Mucosa of rectum (tissue), 2 donors: ENCODE measurements around the gene KNOP1.

ENCODE experiments used
- H3K27ac ChIP-seq, 2 donors: one replicate each; pipeline ENCODE4 v1.7.0; 2013; ENCODE audit warnings: inconsistent platforms in 2 of 2, low read depth in 2 of 2, low read length in 2 of 2
- H3K27me3 ChIP-seq, 2 donors: one replicate each; pipeline ENCODE4 v1.7.0; 2013; ENCODE audit warnings: low read length in 2 of 2; ENCODE audit not compliant: control insufficient read depth in 2 of 2, insufficient read depth in 2 of 2
- H3K36me3 ChIP-seq, 2 donors: one replicate each; pipeline ENCODE4 v1.7.0; 2013; ENCODE audit warnings: low read length in 2 of 2; ENCODE audit not compliant: control insufficient read depth in 2 of 2, insufficient read depth in 2 of 2
- H3K4me1 ChIP-seq, 2 donors: one replicate each; pipeline ENCODE4 v1.7.0; 2013; ENCODE audit warnings: low read length in 2 of 2, mild to moderate bottlenecking in 1 of 2; ENCODE audit not compliant: control insufficient read depth in 2 of 2, insufficient read depth in 2 of 2
- H3K4me3 ChIP-seq, 2 donors: one replicate each; pipeline ENCODE4 v1.7.0; 2013; ENCODE audit warnings: low read length in 2 of 2
- H3K9ac ChIP-seq, 2 donors: one replicate each; pipeline ENCODE4 v1.7.0; 2013; ENCODE audit warnings: low read length in 2 of 2, low read depth in 1 of 2, mild to moderate bottlenecking in 1 of 2
- H3K9me3 ChIP-seq, 2 donors: one replicate each; pipeline ENCODE4 v1.7.0; 2013; ENCODE audit warnings: low read length in 2 of 2; ENCODE audit not compliant: control insufficient read depth in 2 of 2
- donor health status: healthy.
- donor health status: Normal muscosa, but diverticular disease.

Gene KNOP1

DNA sequence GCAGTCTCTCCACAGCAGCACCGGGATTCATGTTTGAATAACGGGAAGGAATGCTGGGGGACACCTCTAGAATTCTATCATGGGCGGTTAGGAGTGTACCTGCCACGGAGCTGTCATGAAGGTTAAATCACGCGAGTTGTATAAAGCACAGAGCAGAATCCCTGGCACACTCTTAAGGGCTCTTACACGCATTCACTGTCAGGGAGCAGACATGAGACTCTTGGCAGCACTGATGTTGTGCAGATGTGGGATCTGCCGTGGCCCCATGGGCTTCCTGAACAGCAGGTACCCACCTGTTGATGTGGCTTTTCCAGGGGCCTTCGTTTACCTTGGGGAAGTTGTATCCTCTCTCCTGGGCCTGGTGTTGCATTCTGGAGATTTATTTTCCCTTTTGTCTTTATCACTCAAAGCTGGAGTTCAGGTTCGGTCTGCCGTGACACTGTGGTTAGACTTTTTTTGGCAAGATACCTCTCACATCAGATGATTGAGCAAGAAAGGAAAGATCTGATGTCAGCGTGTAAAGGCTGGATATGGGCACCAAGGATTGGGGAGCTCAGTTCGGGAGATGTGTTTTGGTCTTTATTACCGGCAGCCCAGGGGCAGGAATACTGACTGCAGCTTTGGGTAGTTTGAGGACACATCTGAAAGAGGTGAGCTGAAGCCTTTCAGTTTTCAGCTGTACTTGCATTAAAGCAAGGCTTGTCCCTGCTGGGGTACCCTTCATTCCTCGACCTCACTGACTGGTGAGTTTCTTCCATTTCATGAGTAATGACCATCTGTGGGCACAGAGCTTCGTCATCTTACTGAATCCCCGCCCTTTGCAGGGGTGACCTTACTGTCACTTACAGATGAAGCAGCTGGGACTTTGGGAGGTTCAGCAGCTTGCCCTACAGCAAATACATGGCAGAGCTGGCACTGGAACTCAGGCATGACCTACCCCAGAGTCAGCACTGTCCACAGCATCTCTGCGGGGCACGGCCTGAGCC is 19.3 kb downstream of the KNOP1 start:
- Histone ChIP-seq H3K27ac (peak overlapping the region; percentile 63 to 71), H3K4me3 (no peak overlapping the region), H3K9me3 (no peaks in the 10 kb centered on the region), H3K9ac (no peak overlapping the region), H3K4me1 (peaks cover 50 to 57% of the 10 kb centered on the region in 2 donors), H3K36me3 (peaks cover 3 to 23% of the 10 kb centered on the region in 2 donors), H3K27me3 (no peaks in the 10 kb centered on the region)

DNA sequence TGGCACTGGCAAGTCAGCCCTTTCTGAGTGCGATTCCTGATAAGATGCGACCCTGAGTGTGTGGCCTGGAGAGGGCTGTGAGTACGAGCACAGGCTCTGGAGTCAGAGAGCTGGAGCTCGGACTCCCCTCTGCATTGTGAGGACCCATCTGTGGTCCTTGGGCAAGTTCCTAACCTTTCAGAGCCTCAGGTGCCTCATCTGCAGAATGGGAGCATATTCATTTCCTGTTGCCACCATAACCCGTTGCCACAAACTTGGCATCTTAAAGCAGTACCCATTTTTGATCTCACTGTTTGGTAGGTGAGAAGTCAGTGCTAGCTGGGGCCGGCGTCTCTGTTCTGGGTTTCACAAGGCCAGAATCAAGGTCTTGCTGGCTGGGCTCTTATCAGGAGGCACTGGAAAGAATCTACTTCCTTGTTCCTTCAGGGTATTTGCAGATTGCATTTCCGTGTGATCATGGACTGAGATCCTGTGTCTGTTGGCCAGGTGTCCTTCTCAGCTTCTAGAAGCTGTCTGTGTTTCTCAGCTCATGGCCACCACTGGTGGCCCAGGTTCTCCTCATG is 20.2 kb downstream of the KNOP1 start:
- H3K9ac ChIP-seq = no peak overlapping the region
- H3K27me3 ChIP-seq = no peaks in the 10 kb centered on the region
- H3K9me3 ChIP-seq = no peaks in the 10 kb centered on the region

DNA sequence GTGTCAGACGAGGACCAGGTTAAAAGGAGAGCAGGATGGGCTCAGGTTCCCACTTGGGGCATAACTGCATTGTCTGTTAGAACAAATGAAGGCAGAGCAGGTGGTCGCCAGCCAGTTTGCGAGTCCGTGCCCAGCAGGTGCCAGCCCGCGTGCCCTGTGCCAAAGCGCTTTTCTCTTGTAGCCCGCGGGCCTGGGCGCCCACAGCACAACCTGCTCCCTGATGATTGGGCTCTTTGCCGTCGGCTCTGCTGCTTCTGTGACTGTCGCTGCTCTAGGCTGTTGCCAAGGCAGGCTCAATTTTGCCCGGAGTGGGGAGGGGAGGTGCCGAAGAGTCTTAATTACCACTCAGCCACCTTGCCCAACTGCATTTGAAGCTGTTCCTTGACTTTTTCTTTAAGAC is 21.1 kb downstream of the KNOP1 start:
- Histone ChIP-seq H3K27me3 (no peaks in the 10 kb centered on the region), H3K27ac (peak overlapping the region; percentile 77 to 83), H3K9me3 (no peaks in the 10 kb centered on the region), H3K9ac (peak overlapping the region in 1 of 2 donors; percentile 21), H3K36me3 (peaks cover 0 to 19% of the 10 kb centered on the region in 2 donors), H3K4me3 (no peak overlapping the region), H3K4me1 (peaks cover 50 to 57% of the 10 kb centered on the region in 2 donors)

More for the DNA sequence above, 20.2 kb downstream of the KNOP1 start:
- H3K36me3 ChIP-seq = peaks cover 3 to 18% of the 10 kb centered on the region in 2 donors
- no peak overlapping the region for H3K4me3 ChIP-seq
- H3K4me1 ChIP-seq = peaks cover 50 to 57% of the 10 kb centered on the region in 2 donors
- H3K27ac ChIP-seq = peak overlapping the region; percentile 71 to 83

DNA sequence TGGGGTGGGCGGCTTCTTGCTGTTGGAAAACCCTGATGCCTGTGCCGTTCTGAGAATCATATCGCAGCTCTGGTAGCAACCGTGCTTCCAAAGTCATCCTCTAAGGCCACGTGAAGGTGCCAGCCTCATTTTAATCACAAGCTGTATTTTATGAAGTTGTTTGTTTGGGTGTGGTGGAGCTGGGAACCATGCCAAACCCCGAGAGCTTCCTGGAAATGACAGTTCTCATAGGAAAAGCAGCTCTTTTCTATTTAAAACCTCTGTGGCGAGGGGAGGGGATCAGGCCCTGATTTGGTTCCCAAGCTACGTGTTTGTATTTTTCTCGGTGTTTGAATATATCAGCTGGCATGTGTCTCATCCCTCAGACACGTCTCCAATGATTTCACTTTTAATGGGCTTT is 21.7 kb downstream of the KNOP1 start:
- no peaks in the 10 kb centered on the region for H3K27me3 ChIP-seq
- H3K9ac ChIP-seq = peak overlapping the region; percentile 21 to 52
- peak overlapping the region; percentile 77 to 83 for H3K27ac ChIP-seq
- H3K36me3 ChIP-seq = peaks cover 3 to 22% of the 10 kb centered on the region in 2 donors
- peaks cover 50 to 57% of the 10 kb centered on the region in 2 donors for H3K4me1 ChIP-seq
- H3K9me3 ChIP-seq = no peaks in the 10 kb centered on the region
- peak overlapping the region in 1 of 2 donors; percentile 15 for H3K4me3 ChIP-seq

DNA sequence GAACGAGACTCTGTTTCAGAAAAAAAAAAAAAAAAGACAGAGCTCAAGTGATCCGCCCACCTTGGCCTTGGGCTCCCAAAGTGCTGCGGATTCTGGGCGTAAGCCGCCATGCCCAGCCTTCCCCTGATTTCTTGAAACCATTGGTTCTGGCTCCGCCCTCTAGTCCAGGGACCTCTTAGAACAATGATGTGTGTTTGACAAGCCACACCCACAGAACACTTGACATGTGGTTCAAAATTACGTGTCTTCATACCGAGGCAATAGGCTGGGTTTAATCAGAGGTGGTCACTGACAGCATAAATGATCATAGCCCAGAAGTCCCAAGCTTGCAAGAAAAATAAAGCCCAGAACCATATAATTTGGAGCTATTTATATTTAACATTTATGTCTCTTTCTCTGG is 23.0 kb downstream of the KNOP1 start:
- no peaks in the 10 kb centered on the region for H3K9me3 ChIP-seq
- no peak overlapping the region for H3K4me3 ChIP-seq
- peaks cover 6 to 25% of the 10 kb centered on the region in 2 donors for H3K36me3 ChIP-seq
- H3K4me1 ChIP-seq = peaks cover 44 to 46% of the 10 kb centered on the region in 2 donors
- no peak overlapping the region for H3K27ac ChIP-seq
- no peak overlapping the region for H3K9ac ChIP-seq
- H3K27me3 ChIP-seq = no peaks in the 10 kb centered on the region

DNA sequence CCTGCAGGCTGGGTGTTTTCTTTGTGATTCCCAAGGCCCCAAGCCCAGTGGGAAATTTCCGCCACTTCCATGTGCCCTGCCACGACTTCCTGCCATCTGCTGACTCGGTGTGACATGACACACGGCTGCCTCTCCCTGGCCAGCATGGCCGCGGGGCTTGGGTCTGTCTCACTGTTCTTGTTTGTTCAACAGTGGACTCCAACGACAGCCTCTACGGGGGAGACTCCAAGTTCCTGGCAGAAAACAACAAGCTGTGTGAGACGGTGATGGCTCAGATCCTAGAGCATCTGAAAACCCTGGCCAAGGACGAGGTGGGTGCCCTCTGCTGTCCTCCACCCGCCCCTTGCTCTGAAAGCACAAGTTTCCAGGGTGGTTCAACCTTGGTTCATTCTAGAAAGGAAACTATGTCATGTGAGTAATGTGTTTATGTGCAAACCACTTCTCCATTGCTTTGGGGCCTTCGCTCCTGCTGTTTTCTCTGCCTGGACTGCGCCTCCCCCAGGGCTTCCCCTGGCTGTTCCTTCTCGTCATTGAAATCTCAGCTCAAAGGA is 26.8 kb downstream of the KNOP1 start:
- Histone ChIP-seq H3K36me3 (peaks cover 13 to 35% of the 10 kb centered on the region in 2 donors), H3K27me3 (no peaks in the 10 kb centered on the region), H3K4me1 (peaks cover 8 to 11% of the 10 kb centered on the region in 2 donors), H3K4me3 (no peak overlapping the region), H3K9ac (no peak overlapping the region), H3K9me3 (no peaks in the 10 kb centered on the region), H3K27ac (peak overlapping the region in 1 of 2 donors; percentile 7)

DNA sequence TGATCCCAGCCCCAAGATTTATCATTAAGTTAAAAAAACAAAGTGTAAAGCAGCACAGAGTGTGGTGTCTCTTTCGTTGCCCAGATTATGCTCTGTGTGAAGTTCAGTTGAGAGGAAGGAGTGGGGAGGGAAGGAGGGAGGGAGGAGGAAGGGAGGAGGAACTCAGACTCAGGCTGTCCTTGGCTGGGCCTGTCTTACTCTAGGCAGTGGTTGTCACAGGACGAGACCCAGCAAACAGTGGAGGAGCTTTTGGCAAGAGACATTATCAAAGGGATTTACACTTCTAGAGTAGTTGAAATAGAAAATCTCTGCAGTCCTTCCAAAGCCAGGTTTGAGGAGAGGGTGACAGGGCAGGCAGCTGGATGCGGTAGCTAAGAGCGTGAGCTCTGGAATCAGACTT is 27.8 kb downstream of the KNOP1 start:
- Histone ChIP-seq H3K4me3 (no peak overlapping the region), H3K4me1 (peaks cover 0 to 2% of the 10 kb centered on the region in 2 donors), H3K9me3 (no peaks in the 10 kb centered on the region), H3K27me3 (no peaks in the 10 kb centered on the region), H3K36me3 (peaks cover 23 to 42% of the 10 kb centered on the region in 2 donors), H3K9ac (no peak overlapping the region), H3K27ac (no peak overlapping the region)

DNA sequence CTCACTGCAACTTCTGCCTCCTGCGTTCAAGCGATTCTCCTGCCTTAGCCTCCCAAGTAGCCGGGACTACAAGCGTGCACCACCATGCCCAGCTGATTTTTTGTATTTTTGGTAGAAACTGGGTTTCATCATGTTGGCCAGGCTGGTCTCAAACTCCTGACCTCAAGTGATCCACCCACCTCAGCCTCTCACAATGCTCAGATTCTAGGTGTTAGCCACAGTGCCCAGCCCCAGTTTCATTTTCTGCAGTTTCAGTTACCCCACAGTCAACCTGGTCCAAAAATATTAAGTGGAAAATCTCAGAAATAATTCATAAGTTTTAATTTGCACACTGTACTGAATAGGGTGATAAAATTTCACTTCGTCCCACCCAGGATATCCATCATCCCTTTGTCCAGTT is 28.7 kb downstream of the KNOP1 start:
- Histone ChIP-seq H3K27ac (no peak overlapping the region), H3K4me3 (no peak overlapping the region), H3K27me3 (no peaks in the 10 kb centered on the region), H3K4me1 (no peaks in the 10 kb centered on the region), H3K9me3 (no peaks in the 10 kb centered on the region), H3K9ac (no peak overlapping the region), H3K36me3 (peaks cover 27 to 50% of the 10 kb centered on the region in 2 donors)

DNA sequence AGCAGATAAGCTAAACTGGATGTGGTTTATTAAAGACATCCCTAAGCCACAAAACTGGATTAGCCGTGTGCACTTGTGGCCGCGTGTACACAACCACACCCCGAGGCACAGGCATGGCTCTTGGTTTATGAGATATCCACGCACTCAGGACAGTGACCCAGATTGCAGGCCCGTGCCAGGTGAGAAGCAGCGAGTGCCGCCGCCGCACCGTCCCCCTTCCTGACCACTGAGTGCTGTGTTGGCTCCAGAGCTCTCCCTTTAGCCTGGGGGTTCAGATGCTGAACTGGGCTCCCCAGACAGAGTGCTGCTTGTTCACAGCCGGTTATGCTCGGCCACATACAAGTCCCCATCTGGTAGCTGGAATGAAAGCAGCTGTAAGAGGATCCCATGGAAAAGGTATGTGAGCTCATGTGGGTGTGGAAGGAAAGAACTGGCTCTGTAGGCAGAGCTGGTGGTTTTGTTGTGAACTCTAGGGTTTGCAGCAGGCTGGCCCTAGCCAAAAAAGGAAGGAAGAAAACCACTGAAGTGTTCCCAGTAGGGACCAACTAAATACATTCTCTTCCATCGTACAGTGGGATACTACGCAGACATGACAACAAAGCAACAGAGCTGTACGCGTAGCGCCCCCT is 29.5 kb downstream of the KNOP1 start:
- H3K9ac ChIP-seq = no peak overlapping the region
- no peak overlapping the region for H3K4me3 ChIP-seq
- H3K4me1 ChIP-seq = no peaks in the 10 kb centered on the region
- H3K36me3 ChIP-seq = peaks cover 29 to 57% of the 10 kb centered on the region in 2 donors
- H3K27me3 ChIP-seq = no peaks in the 10 kb centered on the region
- no peak overlapping the region for H3K27ac ChIP-seq
- H3K9me3 ChIP-seq = no peaks in the 10 kb centered on the region
